Peyer's patch (tissue), 4 donors: Measurements from ENCODE around the gene RABGAP1. TPM values are rescaled to one million over a fixed set of nuclear protein-coding genes. Genes with fewer than 3 reads are reported as not detected.

Source experiments
- DNase-seq, 3 donors: peaks; one replicate each; pipeline ENCODE4 v3.0.0-alpha.2; 2017 to 2019
- H3K27ac ChIP-seq, 4 donors: fragments of 200-600 bp; sonication (generic); one replicate each; pipeline ENCODE4 v1.5.1; 2016 to 2019
- H3K27me3 ChIP-seq, 2 donors: fragments of 200-600 bp; sonication (generic); one replicate each; pipeline ENCODE4 v1.5.1; 2019
- H3K36me3 ChIP-seq, 3 donors: fragments of 200-600 bp; sonication (generic); one replicate each; pipeline ENCODE4 v1.5.1; 2016 to 2019
- H3K4me1 ChIP-seq, 4 donors: fragments of 200-600 bp; sonication (generic); one replicate each; pipeline ENCODE4 v1.5.1; 2016 to 2019
- H3K4me3 ChIP-seq, 4 donors: fragments of 200-600 bp; sonication (generic); 1 replicate in 3 of 4; 2 replicates in 1 of 4; pipeline ENCODE4 v1.5.1; 2016 to 2019; ENCODE audit warnings: mild to moderate bottlenecking in 1 of 4
- H3K9me3 ChIP-seq, 4 donors: fragments of 200-600 bp; sonication (generic); one replicate each; pipeline ENCODE4 v1.5.1; 2016 to 2019; ENCODE audit warnings: mild to moderate bottlenecking in 1 of 4
- POLR2A ChIP-seq, 2 donors: fragments of 450-650 bp; IDR thresholded peaks; one replicate each; pipeline ENCODE4 v1.5.1; 2017; ENCODE audit warnings: antibody characterized with exemption in 2 of 2, mild to moderate bottlenecking in 2 of 2, moderate library complexity in 2 of 2
- total RNA-seq, 4 donors: library from RNA; depleted of rRNA; stranded (reverse); fragments of >200 nt; gene quantifications; one replicate each; pipeline ENCODE4 v1.1.0, GENCODE V29; 2016
- TF ChIP-seq, protein P1 (sequence below), 6 experiments: fragments of 450-650 bp in 4 of 6; fragments of 200-600 bp in 2 of 6; sonication (generic) in 1 of 6; IDR thresholded peaks; one replicate each; pipeline ENCODE4 v1.5.1; 2017 to 2019; ENCODE audit warnings: antibody characterized with exemption in 6 of 6, mild to moderate bottlenecking in 3 of 6, moderate library complexity in 1 of 6

Gene RABGAP1
- total RNA-seq, 4 donors from 2014 or later: 45.0 to 92.4 (median 49.7) TPM

DNA sequence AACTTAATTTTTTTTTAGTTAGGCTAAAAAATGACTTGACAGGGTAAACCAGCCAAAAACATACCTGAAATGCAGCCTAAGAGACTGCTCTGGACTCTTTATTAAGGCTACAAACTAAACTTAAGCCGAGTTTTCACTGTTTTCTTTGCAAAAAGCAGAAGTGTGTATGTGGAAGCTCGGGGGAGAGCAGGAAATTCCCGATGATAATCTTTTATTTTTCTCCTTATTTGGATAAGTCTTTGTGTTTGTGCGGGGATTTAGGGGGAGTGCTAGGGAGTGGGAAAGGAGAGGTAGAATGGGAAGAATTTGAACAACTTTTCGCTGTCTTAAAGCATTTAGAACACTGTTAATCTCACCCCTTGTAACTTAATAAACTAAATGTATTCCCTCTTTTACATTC is 61.9 kb downstream of the RABGAP1 start:
- H3K9me3 ChIP-seq: no peaks in the 10 kb centered on the region
- no peak overlapping the region for H3K27ac ChIP-seq
- H3K36me3 ChIP-seq: peaks cover 0 to 31% (median 0%) of the 10 kb centered on the region in 3 donors
- no peak overlapping the region for H3K4me3 ChIP-seq
- no peaks in the 10 kb centered on the region for H3K27me3 ChIP-seq
- TF ChIP-seq POLR2A (IDR thresholded peaks at IDR 0.05): no peak
- TF ChIP-seq, protein P1, sequence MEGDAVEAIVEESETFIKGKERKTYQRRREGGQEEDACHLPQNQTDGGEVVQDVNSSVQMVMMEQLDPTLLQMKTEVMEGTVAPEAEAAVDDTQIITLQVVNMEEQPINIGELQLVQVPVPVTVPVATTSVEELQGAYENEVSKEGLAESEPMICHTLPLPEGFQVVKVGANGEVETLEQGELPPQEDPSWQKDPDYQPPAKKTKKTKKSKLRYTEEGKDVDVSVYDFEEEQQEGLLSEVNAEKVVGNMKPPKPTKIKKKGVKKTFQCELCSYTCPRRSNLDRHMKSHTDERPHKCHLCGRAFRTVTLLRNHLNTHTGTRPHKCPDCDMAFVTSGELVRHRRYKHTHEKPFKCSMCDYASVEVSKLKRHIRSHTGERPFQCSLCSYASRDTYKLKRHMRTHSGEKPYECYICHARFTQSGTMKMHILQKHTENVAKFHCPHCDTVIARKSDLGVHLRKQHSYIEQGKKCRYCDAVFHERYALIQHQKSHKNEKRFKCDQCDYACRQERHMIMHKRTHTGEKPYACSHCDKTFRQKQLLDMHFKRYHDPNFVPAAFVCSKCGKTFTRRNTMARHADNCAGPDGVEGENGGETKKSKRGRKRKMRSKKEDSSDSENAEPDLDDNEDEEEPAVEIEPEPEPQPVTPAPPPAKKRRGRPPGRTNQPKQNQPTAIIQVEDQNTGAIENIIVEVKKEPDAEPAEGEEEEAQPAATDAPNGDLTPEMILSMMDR (IDR thresholded peaks at IDR 0.05): no peak
- DNase-seq: no peak
- no peaks in the 10 kb centered on the region for H3K4me1 ChIP-seq

DNA sequence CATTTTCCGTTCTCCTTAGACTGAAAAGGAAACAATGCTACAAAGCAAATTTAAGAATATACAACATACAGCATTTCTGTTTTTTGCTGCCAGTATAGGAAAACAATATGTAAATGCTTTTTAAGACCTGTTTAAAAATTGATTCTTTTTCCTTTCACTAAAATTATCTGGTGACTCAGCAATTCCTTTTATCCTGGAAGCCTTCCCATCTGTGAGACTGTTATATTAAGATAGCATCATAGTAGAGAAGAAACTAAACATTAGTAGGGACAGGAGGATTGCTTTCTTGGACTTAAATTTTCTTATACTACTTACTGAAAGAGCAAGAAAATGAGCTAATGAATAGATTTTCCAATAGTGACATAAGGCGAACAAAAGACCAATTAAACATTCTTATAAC is 62.6 kb downstream of the RABGAP1 start:
- H3K27ac ChIP-seq: no peak overlapping the region
- peaks cover 0 to 24% (median 0%) of the 10 kb centered on the region in 3 donors for H3K36me3 ChIP-seq
- H3K9me3 ChIP-seq: no peaks in the 10 kb centered on the region
- no peaks in the 10 kb centered on the region for H3K4me1 ChIP-seq
- TF ChIP-seq POLR2A (IDR thresholded peaks at IDR 0.05): no peak
- TF ChIP-seq, protein P1 (IDR thresholded peaks at IDR 0.05): no peak
- DNase-seq: no peak
- H3K4me3 ChIP-seq: no peak overlapping the region
- no peaks in the 10 kb centered on the region for H3K27me3 ChIP-seq

DNA sequence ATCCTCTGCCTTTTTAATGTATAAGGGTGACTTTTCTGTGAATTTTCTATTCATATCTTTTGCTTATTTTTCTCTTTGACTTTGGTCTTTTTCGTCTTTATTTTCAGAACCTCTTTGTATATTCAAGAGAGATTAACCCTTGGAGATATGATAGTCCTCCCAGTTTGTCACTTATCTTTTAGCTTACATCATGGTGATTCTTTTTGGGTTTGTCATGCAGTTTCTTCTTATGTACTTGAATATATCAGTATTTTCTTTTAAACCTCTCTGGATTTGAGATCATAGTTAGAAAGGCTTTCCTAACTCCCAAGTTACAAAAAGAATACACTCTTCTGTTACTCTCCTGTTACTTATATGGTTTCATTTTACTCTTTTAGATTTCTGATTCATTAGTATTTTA is 65.1 kb downstream of the RABGAP1 start:
- Histone ChIP-seq H3K36me3 (peaks cover 0 to 19% (median 0%) of the 10 kb centered on the region in 3 donors), H3K27ac (no peak overlapping the region), H3K4me1 (no peaks in the 10 kb centered on the region), H3K4me3 (no peak overlapping the region), H3K9me3 (no peaks in the 10 kb centered on the region), H3K27me3 (no peaks in the 10 kb centered on the region)
- TF ChIP-seq, protein P1 (IDR thresholded peaks at IDR 0.05): no peak
- no peak for TF ChIP-seq POLR2A (IDR thresholded peaks at IDR 0.05)
- no peak for DNase-seq

DNA sequence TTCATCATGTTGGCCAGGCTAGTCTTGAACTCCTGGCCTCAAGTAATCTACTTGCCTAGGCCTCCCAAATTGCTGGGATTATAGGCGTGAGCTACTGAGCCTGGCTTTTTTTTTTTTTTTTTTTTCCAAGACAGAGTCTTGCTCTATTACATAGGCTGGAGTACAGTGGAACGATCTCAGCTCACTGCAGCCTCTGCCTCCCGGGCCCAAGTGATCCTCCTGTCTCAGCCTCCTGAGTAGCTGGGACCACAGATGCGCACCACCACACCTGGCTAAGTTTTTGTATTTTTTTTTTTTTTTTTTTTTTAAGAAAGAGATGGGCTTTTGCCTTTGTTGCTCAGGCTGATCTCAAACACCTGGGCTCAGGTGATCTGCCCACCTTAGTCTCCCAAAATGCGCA is 66.4 kb downstream of the RABGAP1 start:
- Histone ChIP-seq H3K4me1 (no peaks in the 10 kb centered on the region), H3K4me3 (no peak overlapping the region), H3K27me3 (no peaks in the 10 kb centered on the region), H3K27ac (no peak overlapping the region), H3K36me3 (peaks cover 0 to 21% (median 0%) of the 10 kb centered on the region in 3 donors), H3K9me3 (no peaks in the 10 kb centered on the region)
- TF ChIP-seq, protein P1 (IDR thresholded peaks at IDR 0.05): no peak
- TF ChIP-seq POLR2A (IDR thresholded peaks at IDR 0.05): no peak
- no peak for DNase-seq

DNA sequence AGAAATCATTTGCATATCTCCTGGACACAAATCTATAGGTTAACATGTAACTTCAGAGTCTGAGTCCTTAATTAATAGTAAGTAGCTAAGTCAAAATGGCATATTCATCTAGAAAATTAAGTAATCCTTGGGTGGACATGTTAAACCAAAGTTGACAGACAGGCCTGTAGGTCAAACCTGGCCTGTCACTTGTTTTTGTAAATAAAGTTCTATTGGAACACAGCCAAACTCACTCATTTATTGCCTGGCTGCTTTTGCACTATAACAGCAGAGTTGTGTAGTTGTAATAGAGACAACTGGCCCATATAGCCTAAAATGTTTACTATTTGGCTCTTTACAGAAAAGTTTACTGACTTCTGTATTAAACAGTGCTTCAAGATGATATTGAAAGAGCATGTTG is 68.1 kb downstream of the RABGAP1 start:
- no peaks in the 10 kb centered on the region for H3K9me3 ChIP-seq
- peaks cover 0 to 29% (median 0%) of the 10 kb centered on the region in 3 donors for H3K36me3 ChIP-seq
- H3K27me3 ChIP-seq: no peaks in the 10 kb centered on the region
- TF ChIP-seq POLR2A (IDR thresholded peaks at IDR 0.05): no peak
- TF ChIP-seq, protein P1 (IDR thresholded peaks at IDR 0.05): no peak
- no peak overlapping the region for H3K27ac ChIP-seq
- H3K4me1 ChIP-seq: no peaks in the 10 kb centered on the region
- no peak for DNase-seq
- no peak overlapping the region for H3K4me3 ChIP-seq

DNA sequence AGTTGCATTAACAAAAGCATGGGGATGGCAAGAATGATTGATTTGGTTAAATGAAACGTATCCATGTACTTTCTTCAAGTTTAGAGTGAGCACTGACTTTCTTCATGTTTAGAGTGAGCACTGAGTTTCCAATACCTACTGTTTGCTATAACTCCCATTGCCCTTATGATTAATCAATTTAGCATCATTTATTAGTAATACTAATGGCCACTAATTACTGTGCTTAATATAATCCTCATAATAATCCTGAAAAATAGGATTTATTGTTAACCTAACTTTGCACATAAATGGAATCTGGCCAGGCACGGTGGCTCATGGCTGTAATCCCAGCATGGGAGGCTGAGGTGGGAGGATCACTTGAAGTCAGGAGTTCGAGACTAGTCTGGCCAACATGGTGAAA is 70.6 kb downstream of the RABGAP1 start:
- Histone ChIP-seq H3K4me3 (no peak overlapping the region), H3K9me3 (no peaks in the 10 kb centered on the region), H3K27ac (no peak overlapping the region), H3K36me3 (peaks cover 0 to 51% (median 0%) of the 10 kb centered on the region in 3 donors), H3K27me3 (no peaks in the 10 kb centered on the region), H3K4me1 (no peaks in the 10 kb centered on the region)
- no peak for TF ChIP-seq POLR2A (IDR thresholded peaks at IDR 0.05)
- TF ChIP-seq, protein P1 (IDR thresholded peaks at IDR 0.05): no peak
- no peak for DNase-seq
